ENCODE measurements around the gene SKOR2. TPM values are rescaled to one million over a fixed set of nuclear protein-coding genes. Genes with fewer than 3 reads are reported as not detected.

The SKOR2 gene
- total RNA-seq, 2 donors from 2014 or later = 0.18 TPM; not detected in 1

GRCh38 chr18:47226660-47227059, 24.8 kb downstream of the SKOR2 start:
- Histone ChIP-seq H3K9ac (ENCODE audit: extremely low read depth, low read length, poor library complexity, severe bottlenecking) (no peak overlapping the region), H3K36me3 (ENCODE audit: control insufficient read depth, insufficient read depth, low read length) (no peaks in the 10 kb centered on the region), H3K9me3 (ENCODE audit: control insufficient read depth, low read length) (no peaks in the 10 kb centered on the region), H3K27ac (ENCODE audit: low read depth, low read length) (no peak overlapping the region), H3K4me3 (ENCODE audit: low read length) (no peak overlapping the region), H3K4me1 (ENCODE audit: control insufficient read depth, insufficient read depth, low read length) (no peaks in the 10 kb centered on the region), H3K27me3 (ENCODE audit: control insufficient read depth, insufficient read depth, low read length, poor library complexity, severe bottlenecking) (peaks cover 34% of the 10 kb centered on the region)
- no peak for TF ChIP-seq CTCF (conservative IDR thresholded peaks at IDR 0.05)
- no peak for DNase-seq
- Mint-ChIP-seq H3K36me3 (ENCODE audit: low read depth) (no peaks in the 10 kb centered on the region), H3K27ac (no peak overlapping the region), H3K27me3 (ENCODE audit: insufficient read depth) (peaks cover 18% of the 10 kb centered on the region), H3K4me3 (no peak overlapping the region), H3K4me1 (no peaks in the 10 kb centered on the region), H3K9me3 (no peaks in the 10 kb centered on the region)

GRCh38 chr18:47215554-47216138, 35.8 kb downstream of the SKOR2 start:
- 6% methylated on average over 5 of the region's 5 CpGs; no CpG with 5 or more reads in 1 of the 2 experiments for WGBS, 2 experiments (ENCODE audit: insufficient coverage in 1 of 2, insufficient read length in 1 of 2)
- H3K27me3 Mint-ChIP-seq (ENCODE audit: insufficient read depth) = peaks cover 13% of the 10 kb centered on the region
- TF ChIP-seq CTCF (conservative IDR thresholded peaks at IDR 0.05) = peak; percentile 89

GRCh38 chr18:47209171-47209570, 42.3 kb downstream of the SKOR2 start:
- Mint-ChIP-seq H3K27me3 (ENCODE audit: insufficient read depth) (peaks cover 7% of the 10 kb centered on the region), H3K36me3 (ENCODE audit: low read depth) (no peaks in the 10 kb centered on the region), H3K27ac (no peak overlapping the region), H3K4me1 (peaks cover 16% of the 10 kb centered on the region), H3K4me3 (no peak overlapping the region), H3K9me3 (no peaks in the 10 kb centered on the region)
- Histone ChIP-seq H3K9ac (ENCODE audit: extremely low read depth, low read length, poor library complexity, severe bottlenecking) (no peak overlapping the region), H3K9me3 (ENCODE audit: control insufficient read depth, low read length) (no peaks in the 10 kb centered on the region), H3K27ac (ENCODE audit: low read depth, low read length) (no peak overlapping the region), H3K4me3 (ENCODE audit: low read length) (no peak overlapping the region), H3K4me1 (ENCODE audit: control insufficient read depth, insufficient read depth, low read length) (peaks cover 5% of the 10 kb centered on the region), H3K36me3 (ENCODE audit: control insufficient read depth, insufficient read depth, low read length) (no peaks in the 10 kb centered on the region), H3K27me3 (ENCODE audit: control insufficient read depth, insufficient read depth, low read length, poor library complexity, severe bottlenecking) (peaks cover 18% of the 10 kb centered on the region)
- DNase-seq = no peak
- WGBS, 2 experiments (ENCODE audit: insufficient coverage in 1 of 2, insufficient read length in 1 of 2) = 86 to 93% methylated on average over 1 of the region's 1 CpG
- TF ChIP-seq CTCF (conservative IDR thresholded peaks at IDR 0.05) = no peak

More at GRCh38 chr18:47215554-47216138, 35.8 kb downstream of the SKOR2 start:
- Mint-ChIP-seq H3K27ac (no peak overlapping the region), H3K4me3 (no peak overlapping the region), H3K36me3 (ENCODE audit: low read depth) (no peaks in the 10 kb centered on the region), H3K9me3 (no peaks in the 10 kb centered on the region), H3K4me1 (no peaks in the 10 kb centered on the region)
- peaks cover 54% of the 10 kb centered on the region for H3K27me3 ChIP-seq (ENCODE audit: control insufficient read depth, insufficient read depth, low read length, poor library complexity, severe bottlenecking)
- no peaks in the 10 kb centered on the region for H3K9me3 ChIP-seq (ENCODE audit: control insufficient read depth, low read length)
- no peaks in the 10 kb centered on the region for H3K36me3 ChIP-seq (ENCODE audit: control insufficient read depth, insufficient read depth, low read length)
- no peak overlapping the region for H3K27ac ChIP-seq (ENCODE audit: low read depth, low read length)
- H3K4me3 ChIP-seq (ENCODE audit: low read length) = no peak overlapping the region
- H3K9ac ChIP-seq (ENCODE audit: extremely low read depth, low read length, poor library complexity, severe bottlenecking) = no peak overlapping the region
- no peaks in the 10 kb centered on the region for H3K4me1 ChIP-seq (ENCODE audit: control insufficient read depth, insufficient read depth, low read length)
- peak; percentile 60 for DNase-seq

Measured in endodermal cell (in vitro differentiated cells).